ENCODE measurements around the gene PRRT3.
A peak's percentile ranks its signal among the peaks of the same experiment; 100 is the strongest.
"Not testable (repeated sequence)": the region's sequence is repeated elsewhere in the genome, so short reads cannot be mapped to it uniquely, and the experiment has no call there.

PRRT3 gene

DNA sequence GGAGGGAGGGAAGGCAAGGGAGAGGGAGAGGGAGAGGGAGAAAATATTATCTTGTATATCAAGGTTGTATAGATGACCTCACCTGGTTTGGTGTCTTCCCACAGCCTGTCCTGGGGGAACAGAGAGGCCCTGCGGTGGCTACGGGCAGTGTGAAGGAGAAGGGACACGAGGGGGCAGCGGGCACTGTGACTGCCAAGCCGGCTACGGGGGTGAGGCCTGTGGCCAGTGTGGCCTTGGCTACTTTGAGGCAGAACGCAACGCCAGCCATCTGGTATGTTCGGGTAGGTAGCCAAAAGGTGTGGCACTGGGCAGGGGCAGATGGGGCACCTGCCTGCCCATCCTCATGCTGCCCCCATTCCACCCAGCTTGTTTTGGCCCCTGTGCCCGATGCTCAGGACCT, 11.5 kb downstream of the PRRT3 start:
- no peak for DNase-seq
- H3K4me1 Mint-ChIP-seq (ENCODE audit: low read depth) = peaks cover 11% of the 10 kb centered on the region
- H3K9me3 Mint-ChIP-seq = no peaks in the 10 kb centered on the region
- H3K4me3 Mint-ChIP-seq = no peak overlapping the region
- no peak overlapping the region for H3K27ac Mint-ChIP-seq
- no peaks in the 10 kb centered on the region for H3K27me3 Mint-ChIP-seq
- H3K36me3 Mint-ChIP-seq (ENCODE audit: low read depth) = peaks cover 56% of the 10 kb centered on the region

DNA sequence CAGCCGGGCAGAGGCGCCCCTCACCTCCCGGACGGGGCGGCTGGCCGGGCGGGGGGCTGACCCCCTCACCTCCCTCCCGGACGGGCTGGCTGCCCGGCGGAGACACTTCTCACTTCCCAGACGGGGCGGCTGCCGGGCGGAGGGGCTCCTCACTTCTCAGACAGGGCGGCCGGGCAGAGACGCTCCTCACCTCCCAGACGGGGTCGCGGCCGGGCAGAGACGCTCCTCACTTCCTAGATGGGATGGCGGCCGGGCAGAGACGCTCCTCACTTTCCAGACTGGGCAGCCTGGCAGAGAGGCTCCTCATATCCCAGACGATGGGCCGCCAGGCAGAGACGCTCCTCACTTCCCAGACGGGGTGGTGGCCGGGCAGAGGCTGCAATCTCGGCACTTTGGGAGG, 12.3 kb downstream of the PRRT3 start:
- Mint-ChIP-seq H3K4me1 (ENCODE audit: low read depth) (peaks cover 15% of the 10 kb centered on the region), H3K36me3 (ENCODE audit: low read depth) (peaks cover 60% of the 10 kb centered on the region)
- not testable (repeated sequence) for H3K4me3 Mint-ChIP-seq, H3K27me3 Mint-ChIP-seq, H3K27ac Mint-ChIP-seq, H3K9me3 Mint-ChIP-seq, DNase-seq

DNA sequence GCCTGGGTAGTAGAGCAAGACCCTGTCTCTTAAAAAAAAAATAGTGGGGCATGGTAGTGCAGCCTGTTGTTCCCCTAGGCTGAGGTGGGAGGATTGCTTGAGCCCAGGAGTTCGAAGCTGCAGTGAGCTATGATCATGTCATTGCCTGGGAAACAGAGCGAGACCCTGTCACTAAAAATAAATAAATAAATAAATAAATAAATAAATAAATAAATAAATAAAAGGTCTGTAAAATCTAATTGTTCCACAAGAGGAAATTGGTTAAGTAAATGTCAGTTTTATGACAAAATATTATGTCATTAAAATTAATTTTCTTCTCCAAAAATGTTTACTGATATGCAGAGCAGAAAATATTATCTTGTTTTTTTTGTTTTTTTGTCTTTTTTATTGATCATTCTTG, 13.2 kb downstream of the PRRT3 start:
- Mint-ChIP-seq H3K36me3 (ENCODE audit: low read depth) (peaks cover 54% of the 10 kb centered on the region), H3K27me3 (no peaks in the 10 kb centered on the region), H3K4me1 (ENCODE audit: low read depth) (peaks cover 25% of the 10 kb centered on the region), H3K4me3 (no peak overlapping the region), H3K9me3 (no peaks in the 10 kb centered on the region), H3K27ac (no peak overlapping the region)
- no peak for DNase-seq

DNA sequence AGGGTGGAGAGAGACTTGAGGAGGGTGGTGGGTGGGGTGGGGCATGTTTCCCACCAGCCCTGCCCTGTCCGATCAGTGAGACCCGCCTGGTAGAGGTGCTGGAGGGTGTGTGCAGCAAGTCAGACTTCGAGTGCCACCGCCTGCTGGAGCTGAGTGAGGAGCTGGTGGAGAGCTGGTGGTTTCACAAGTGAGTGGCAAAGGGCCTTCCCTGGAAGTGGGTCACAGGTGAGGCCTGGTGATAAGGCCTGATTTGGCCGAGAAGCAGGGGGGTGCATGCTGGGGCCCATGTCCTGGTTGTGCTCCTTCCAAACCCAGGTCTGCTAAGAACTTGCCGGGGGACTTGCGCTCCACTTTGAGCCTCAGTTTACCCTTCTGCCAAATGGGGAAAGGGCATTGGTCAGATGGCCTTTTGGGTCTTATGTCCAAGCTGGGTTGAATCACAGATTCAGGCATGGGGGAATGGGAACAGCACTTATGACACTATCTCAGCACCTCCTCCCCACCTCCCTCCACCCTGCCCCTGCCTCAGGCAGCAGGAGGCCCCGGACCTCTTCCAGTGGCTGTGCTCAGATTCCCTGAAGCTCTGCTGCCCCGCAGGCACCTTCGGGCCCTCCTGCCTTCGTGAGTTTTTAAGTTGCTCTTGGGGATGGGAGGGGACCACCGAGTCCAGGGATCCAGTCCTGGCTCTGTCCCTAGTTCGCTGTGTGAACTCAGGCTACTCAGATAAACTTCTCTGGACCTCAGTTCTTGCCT, 14.5 kb downstream of the PRRT3 start:
- no peak overlapping the region for H3K4me3 Mint-ChIP-seq
- H3K4me1 Mint-ChIP-seq (ENCODE audit: low read depth) = peaks cover 29% of the 10 kb centered on the region
- H3K27ac Mint-ChIP-seq = peak overlapping the region; percentile 44
- H3K9me3 Mint-ChIP-seq = no peaks in the 10 kb centered on the region
- no peak for DNase-seq
- H3K36me3 Mint-ChIP-seq (ENCODE audit: low read depth) = peaks cover 47% of the 10 kb centered on the region
- no peaks in the 10 kb centered on the region for H3K27me3 Mint-ChIP-seq

DNA sequence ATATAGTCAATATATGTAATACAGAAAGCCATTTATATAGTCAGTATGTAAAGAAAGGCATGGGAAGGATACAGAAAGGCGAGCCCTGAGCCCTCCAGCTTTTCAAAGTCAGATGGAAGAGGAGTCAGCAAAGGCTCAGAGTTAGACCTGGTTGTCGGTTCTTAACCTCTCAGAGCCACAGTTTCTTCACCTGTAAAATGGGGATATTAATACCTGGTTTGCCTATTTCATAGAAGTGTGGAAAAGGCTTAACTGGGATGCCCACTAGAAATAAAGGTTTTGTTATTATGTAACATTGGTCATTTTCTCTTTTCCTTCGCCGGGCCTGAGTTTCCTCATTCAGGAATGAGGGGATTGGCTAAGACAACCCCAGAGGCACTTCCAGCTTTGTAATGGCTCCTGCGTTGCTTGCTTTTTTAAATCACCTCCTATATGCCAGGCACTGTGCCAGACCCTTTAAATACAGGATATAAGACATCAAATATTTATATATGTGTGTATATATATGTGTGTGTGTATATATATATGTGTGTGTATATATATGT, 16.2 kb downstream of the PRRT3 start:
- Mint-ChIP-seq H3K27ac (no peak overlapping the region), H3K4me1 (ENCODE audit: low read depth) (peaks cover 40% of the 10 kb centered on the region), H3K4me3 (no peak overlapping the region), H3K9me3 (no peaks in the 10 kb centered on the region), H3K36me3 (ENCODE audit: low read depth) (peaks cover 39% of the 10 kb centered on the region), H3K27me3 (no peaks in the 10 kb centered on the region)
- no peak for DNase-seq

DNA sequence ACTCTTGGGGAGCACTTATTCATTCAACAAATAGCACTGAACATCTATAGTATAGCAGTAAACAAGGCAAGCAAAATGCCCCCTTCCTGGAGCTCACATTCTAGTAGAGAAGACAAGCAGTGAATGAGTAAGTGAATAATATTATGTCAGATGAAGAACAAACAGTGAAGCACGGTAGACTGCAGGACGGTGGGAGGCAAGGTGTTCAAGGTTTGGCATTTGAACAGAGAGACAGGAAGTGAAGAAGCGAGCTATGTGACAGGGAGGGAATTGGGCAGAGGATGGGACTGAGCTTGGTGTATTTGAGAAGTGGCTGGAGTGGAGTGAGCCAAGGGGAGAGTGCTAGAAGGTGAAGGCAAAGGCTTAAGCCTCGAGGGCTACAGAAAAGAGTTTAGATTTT, 17.2 kb downstream of the PRRT3 start:
- Mint-ChIP-seq H3K4me1 (ENCODE audit: low read depth) (peaks cover 40% of the 10 kb centered on the region), H3K27me3 (no peaks in the 10 kb centered on the region), H3K27ac (peak overlapping the region; percentile 97), H3K4me3 (peak overlapping the region; percentile 94), H3K9me3 (no peaks in the 10 kb centered on the region), H3K36me3 (ENCODE audit: low read depth) (peaks cover 35% of the 10 kb centered on the region)
- DNase-seq = no peak

DNA sequence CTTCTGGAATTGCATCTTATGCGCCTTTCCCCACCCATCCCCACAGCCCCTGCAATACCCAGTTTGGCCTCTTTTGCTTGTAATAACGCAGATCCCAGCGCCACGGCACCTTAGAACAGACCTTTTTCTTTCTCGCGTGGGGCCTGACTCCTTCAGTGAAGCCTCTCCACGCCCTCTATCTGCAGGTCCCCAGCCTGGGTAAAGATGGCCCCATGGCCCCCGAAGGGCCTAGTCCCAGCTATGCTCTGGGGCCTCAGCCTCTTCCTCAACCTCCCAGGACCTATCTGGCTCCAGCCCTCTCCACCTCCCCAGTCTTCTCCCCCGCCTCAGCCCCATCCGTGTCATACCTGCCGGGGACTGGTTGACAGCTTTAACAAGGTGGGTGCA, 18.0 kb downstream of the PRRT3 start:
- Mint-ChIP-seq H3K9me3 (no peaks in the 10 kb centered on the region), H3K4me1 (ENCODE audit: low read depth) (peaks cover 40% of the 10 kb centered on the region), H3K4me3 (peak overlapping the region; percentile 94), H3K27ac (peak overlapping the region; percentile 97), H3K36me3 (ENCODE audit: low read depth) (peaks cover 33% of the 10 kb centered on the region), H3K27me3 (no peaks in the 10 kb centered on the region)
- no peak for DNase-seq

DNA sequence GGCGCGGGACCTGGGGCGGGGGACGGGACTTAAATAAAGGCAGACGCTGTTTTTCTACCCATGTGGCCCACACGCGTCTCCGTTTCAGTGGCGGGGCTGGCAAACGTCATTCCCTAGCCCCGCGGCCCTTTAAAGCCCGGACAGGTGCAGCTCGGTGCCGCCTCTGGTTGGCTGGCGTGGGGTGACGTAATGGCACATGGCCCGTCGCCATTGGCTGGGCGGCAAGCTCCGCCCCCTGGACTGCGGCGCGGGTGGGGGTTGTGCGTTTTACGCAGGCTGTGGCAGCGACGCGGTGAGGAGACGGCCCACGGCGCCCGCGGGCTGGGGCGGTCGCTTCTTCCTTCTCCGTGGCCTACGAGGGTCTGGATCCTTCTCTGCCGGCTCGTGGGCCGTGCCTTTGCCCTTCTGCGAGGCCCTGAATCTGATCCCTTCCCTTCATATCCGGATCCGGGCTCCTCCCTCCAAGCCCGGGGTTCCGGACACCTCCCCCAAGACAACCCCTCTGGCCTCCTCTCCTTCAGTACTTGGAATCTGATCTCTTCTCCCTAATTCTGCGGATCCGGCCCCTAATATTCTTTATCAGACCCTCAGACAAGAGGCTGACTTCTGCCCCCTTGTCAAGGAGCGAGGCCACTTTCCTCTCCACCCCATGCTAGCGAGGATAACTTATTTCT, 18.5 kb downstream of the PRRT3 start, which contains the start of gene CRELD1:
Gene CRELD1 (plus strand): TSS at position 274 of the 674 bp plus-strand sequence. CDS start 605 bp downstream, outside the sequence.
- peaks cover 40% of the 10 kb centered on the region for H3K4me1 Mint-ChIP-seq (ENCODE audit: low read depth)

DNA sequence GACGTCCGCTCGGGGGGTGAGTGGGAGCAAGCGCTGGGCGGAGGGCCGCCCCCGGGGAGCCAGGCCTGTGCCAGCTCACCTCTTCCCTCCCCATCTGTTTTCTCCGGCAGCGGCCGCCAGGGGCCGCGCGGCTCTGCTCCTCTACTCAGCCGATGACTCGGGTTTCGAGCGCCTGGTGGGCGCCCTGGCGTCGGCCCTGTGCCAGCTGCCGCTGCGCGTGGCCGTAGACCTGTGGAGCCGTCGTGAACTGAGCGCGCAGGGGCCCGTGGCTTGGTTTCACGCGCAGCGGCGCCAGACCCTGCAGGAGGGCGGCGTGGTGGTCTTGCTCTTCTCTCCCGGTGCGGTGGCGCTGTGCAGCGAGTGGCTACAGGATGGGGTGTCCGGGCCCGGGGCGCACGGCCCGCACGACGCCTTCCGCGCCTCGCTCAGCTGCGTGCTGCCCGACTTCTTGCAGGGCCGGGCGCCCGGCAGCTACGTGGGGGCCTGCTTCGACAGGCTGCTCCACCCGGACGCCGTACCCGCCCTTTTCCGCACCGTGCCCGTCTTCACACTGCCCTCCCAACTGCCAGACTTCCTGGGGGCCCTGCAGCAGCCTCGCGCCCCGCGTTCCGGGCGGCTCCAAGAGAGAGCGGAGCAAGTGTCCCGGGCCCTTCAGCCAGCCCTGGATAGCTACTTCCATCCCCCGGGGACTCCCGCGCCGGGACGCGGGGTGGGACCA, 19.2 kb downstream of the PRRT3 start:
- no peaks in the 10 kb centered on the region for H3K27me3 Mint-ChIP-seq
- peak; percentile 93 for DNase-seq
- peak overlapping the region; percentile 97 for H3K27ac Mint-ChIP-seq
- peak overlapping the region; percentile 94 for H3K4me3 Mint-ChIP-seq
- peaks cover 29% of the 10 kb centered on the region for H3K36me3 Mint-ChIP-seq (ENCODE audit: low read depth)
- H3K9me3 Mint-ChIP-seq = no peaks in the 10 kb centered on the region
- peaks cover 40% of the 10 kb centered on the region for H3K4me1 Mint-ChIP-seq (ENCODE audit: low read depth)

More for the DNA sequence above, 18.5 kb downstream of the PRRT3 start, which contains the start of gene CRELD1:
- Mint-ChIP-seq H3K4me3 (peak within 1 kb of the TSS; percentile 94), H3K27me3 (no peaks in the 10 kb centered on the region), H3K27ac (peak within 1 kb of the TSS; percentile 97), H3K9me3 (no peaks in the 10 kb centered on the region), H3K36me3 (ENCODE audit: low read depth) (peaks cover 33% of the 10 kb centered on the region)
- peak; percentile 99 for DNase-seq

DNA sequence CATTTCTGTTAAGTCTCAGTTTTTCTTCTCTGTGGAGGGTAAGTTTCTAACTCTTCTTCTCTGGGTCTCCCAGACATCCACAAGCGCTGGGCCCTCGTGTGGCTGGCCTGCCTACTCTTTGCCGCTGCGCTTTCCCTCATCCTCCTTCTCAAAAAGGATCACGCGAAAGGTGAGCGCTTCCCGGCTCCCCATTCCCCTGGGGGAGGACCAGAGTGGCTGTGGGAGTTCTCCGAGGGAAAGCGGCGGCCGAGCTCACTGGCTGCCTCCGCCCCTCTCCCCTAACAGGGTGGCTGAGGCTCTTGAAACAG, 19.7 kb downstream of the PRRT3 start:
- Mint-ChIP-seq H3K4me1 (ENCODE audit: low read depth) (peaks cover 40% of the 10 kb centered on the region), H3K4me3 (peak overlapping the region; percentile 94)

DNA sequence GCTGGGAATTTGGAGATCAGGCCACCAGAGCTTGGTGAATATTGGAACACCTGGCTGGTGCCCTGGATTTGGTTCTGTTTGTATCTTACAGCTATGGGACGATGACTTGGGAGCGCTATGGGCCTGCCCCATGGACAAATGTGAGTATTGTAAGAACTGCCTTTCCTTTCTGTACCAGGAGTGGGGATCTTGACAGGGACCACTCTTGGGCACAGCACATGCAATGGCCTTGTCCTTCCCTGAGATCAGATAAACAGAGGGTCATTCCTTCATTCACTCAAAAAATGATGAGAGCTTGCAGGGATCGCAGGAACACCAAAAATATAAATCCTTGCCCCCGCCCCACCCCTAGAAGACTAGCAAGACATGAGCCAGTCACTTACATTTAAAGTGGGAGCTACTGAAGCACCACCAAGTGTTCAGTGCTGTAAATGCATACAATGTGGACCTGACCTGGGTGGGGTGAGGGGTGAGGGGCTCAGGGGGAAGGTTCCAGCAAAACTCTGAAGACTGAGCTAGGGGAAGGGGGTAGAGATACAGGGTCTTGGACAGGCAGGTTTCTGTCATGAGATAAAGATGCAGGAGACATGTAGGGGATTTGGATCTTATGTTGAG, 21.3 kb downstream of the PRRT3 start:
- Mint-ChIP-seq H3K27ac (no peak overlapping the region), H3K27me3 (no peaks in the 10 kb centered on the region), H3K4me3 (no peak overlapping the region), H3K9me3 (no peaks in the 10 kb centered on the region), H3K4me1 (ENCODE audit: low read depth) (peaks cover 34% of the 10 kb centered on the region), H3K36me3 (ENCODE audit: low read depth) (peaks cover 16% of the 10 kb centered on the region)
- DNase-seq = no peak

More for the DNA sequence above, 19.7 kb downstream of the PRRT3 start:
- H3K27me3 Mint-ChIP-seq = no peaks in the 10 kb centered on the region
- no peak for DNase-seq
- peaks cover 26% of the 10 kb centered on the region for H3K36me3 Mint-ChIP-seq (ENCODE audit: low read depth)
- no peaks in the 10 kb centered on the region for H3K9me3 Mint-ChIP-seq
- H3K27ac Mint-ChIP-seq = peak overlapping the region; percentile 97

DNA sequence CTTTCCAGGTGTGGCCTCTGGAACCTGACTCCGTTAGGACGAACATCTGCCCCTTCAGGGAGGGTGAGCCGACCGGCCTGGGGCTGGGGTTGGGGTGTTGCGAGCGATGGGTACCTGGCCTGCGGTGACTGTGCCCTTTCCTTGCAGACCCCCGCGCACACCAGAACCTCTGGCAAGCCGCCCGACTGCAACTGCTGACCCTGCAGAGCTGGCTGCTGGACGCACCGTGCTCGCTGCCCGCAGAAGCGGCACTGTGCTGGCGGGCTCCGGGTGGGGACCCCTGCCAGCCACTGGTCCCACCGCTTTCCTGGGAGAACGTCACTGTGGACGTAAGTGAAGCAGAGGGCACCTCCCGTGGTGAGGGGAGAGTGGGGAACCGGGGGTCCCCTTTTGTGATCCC, 24.1 kb downstream of the PRRT3 start:
- DNase-seq = no peak
- Mint-ChIP-seq H3K4me1 (ENCODE audit: low read depth) (peaks cover 13% of the 10 kb centered on the region), H3K4me3 (no peak overlapping the region), H3K9me3 (no peaks in the 10 kb centered on the region), H3K27ac (no peak overlapping the region), H3K36me3 (ENCODE audit: low read depth) (peaks cover 2% of the 10 kb centered on the region), H3K27me3 (no peaks in the 10 kb centered on the region)

DNA sequence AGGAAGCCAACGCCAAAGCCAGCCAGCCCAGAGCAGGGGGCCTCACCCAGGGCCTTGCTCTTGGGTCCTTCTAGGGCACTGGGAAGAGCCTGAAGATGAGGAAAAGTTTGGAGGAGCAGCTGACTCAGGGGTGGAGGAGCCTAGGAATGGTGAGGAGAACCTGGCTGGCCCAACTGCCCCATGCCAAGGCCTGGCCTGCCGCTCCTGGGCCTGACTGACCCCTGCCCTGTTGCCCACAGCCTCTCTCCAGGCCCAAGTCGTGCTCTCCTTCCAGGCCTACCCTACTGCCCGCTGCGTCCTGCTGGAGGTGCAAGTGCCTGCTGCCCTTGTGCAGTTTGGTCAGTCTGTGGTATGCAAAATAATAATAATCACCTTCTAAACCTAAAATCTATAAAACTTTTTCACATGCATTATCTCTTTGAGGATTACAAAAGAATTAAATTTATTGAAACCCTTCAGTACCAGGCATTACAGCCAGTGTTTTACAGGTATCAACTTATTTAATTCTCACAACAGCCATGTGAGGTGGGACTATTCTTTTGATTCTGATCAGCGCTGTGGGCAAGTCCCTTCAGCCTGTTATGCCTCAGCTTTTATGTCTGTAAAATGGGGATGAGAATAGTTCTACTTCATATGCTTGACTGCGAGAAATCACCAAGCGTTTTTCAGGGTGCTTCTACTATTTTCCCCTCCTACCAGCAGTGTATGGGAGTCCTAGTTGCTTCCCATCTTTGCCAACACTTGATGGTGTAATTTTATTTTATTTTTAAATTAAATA, 33.8 kb downstream of the PRRT3 start:
- no peak for DNase-seq
- Mint-ChIP-seq H3K27ac (no peak overlapping the region), H3K4me3 (no peak overlapping the region), H3K4me1 (ENCODE audit: low read depth) (peaks cover 13% of the 10 kb centered on the region), H3K9me3 (no peaks in the 10 kb centered on the region), H3K27me3 (peaks cover 11% of the 10 kb centered on the region), H3K36me3 (ENCODE audit: low read depth) (no peaks in the 10 kb centered on the region)

DNA sequence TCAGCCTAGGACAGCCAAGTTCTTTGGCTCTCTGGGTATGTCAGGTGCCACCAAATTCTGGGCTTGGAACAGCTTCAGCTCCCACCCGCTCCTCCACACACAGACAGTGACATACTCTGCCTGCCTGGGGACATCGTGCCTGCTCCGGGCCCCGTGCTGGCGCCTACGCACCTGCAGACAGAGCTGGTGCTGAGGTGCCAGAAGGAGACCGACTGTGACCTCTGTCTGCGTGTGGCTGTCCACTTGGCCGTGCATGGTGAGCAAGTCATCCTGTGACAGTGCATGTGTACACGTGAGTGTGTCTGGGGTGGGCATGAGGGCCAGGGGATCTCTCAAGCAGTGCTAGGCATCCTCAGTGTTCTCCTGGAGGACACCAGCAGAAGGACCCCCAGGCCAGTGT, 34.4 kb downstream of the PRRT3 start:
- H3K27me3 Mint-ChIP-seq = peaks cover 11% of the 10 kb centered on the region
- H3K4me1 Mint-ChIP-seq (ENCODE audit: low read depth) = peaks cover 13% of the 10 kb centered on the region
- no peaks in the 10 kb centered on the region for H3K36me3 Mint-ChIP-seq (ENCODE audit: low read depth)
- no peak overlapping the region for H3K27ac Mint-ChIP-seq
- no peak overlapping the region for H3K4me3 Mint-ChIP-seq
- H3K9me3 Mint-ChIP-seq = no peaks in the 10 kb centered on the region
- DNase-seq = no peak

Measured in activated T-cell treated with anti-CD3 and anti-CD28 coated beads, Interleukin-2, amount 50 U/mL, for 24 hours (primary cell).